Transverse colon (tissue), 4 donors: ENCODE results near the gene MME. TPM values are rescaled to one million over a fixed set of nuclear protein-coding genes. Genes with fewer than 3 reads are reported as not detected.
A peak's percentile ranks its signal among the peaks of the same experiment; 100 is the strongest.
"Not testable (repeated sequence)": the region's sequence is repeated elsewhere in the genome, so short reads cannot be mapped to it uniquely, and the experiment has no call there.

Experiments used
- DNase-seq: peaks from one replicate; pipeline ENCODE4 v3.0.0-alpha.2; 2019
- H3K27ac ChIP-seq, 4 donors: fragments of 200-600 bp; sonication (generic); 2 replicates each; pipeline ENCODE4 v1.5.1; 2016 to 2018; ENCODE audit warnings: inconsistent platforms in 4 of 4
- H3K27me3 ChIP-seq: fragments of 200-600 bp; sonication (generic); 2 replicates; pipeline ENCODE4 v1.5.1; 2017; ENCODE audit warnings: inconsistent platforms
- H3K36me3 ChIP-seq, 4 donors: fragments of 200-600 bp; sonication (generic); 2 replicates each; pipeline ENCODE4 v1.5.1; 2017 to 2019; ENCODE audit warnings: inconsistent platforms in 4 of 4
- H3K4me1 ChIP-seq, 4 donors: fragments of 200-600 bp; sonication (generic); 2 replicates each; pipeline ENCODE4 v1.5.1; 2017 to 2020; ENCODE audit warnings: inconsistent platforms in 4 of 4
- H3K4me3 ChIP-seq, 4 donors: fragments of 200-600 bp; sonication (generic); 1 replicate in 1 of 4; 2 replicates in 3 of 4; pipeline versions ENCODE4 v1.5.1 to v1.6.1; 2017 to 2019; ENCODE audit warnings: inconsistent platforms in 4 of 4
- H3K9me3 ChIP-seq, 2 donors: fragments of 200-600 bp; sonication (generic); 2 replicates each; pipeline ENCODE4 v1.5.1; 2017 to 2019; ENCODE audit warnings: inconsistent platforms in 2 of 2
- EP300 ChIP-seq: sonication (generic); formaldehyde crosslinking; IDR thresholded peaks from one replicate; pipeline ENCODE4 v1.6.1; 2017; ENCODE audit warnings: antibody characterized with exemption, low read depth
- POLR2A ChIP-seq: fragments of 450-650 bp; IDR thresholded peaks from one replicate; pipeline ENCODE4 v1.6.1; 2016; ENCODE audit warnings: antibody characterized with exemption, mild to moderate bottlenecking, moderate library complexity
- POLR2AphosphoS5 ChIP-seq, 3 donors: sonication (generic); formaldehyde crosslinking; IDR thresholded peaks; one replicate each; pipeline ENCODE4 v1.6.1; 2016; ENCODE audit warnings: antibody characterized with exemption in 3 of 3
- WGBS, 2 donors: methylation state at CpG; one replicate each; pipeline ENCODE4 v1.1.5; 2018; ENCODE audit warnings: low coverage in 1 of 2; 5-methylcytosine and 5-hydroxymethylcytosine counted together
- in situ Hi-C, 4 donors: fragments of 200-750 bp; cut with MboI; loops; one replicate each; pipeline versions ENCODE4 v1.15.0 to v1.15.1; 2017; ENCODE audit warnings: low sequenced_read_pairs in 3 of 4, low pct_ligation_motif_present in 1 of 4, low pct_unique_long_range_greater_than_20kb in 1 of 4
- intact Hi-C: fragments of 100-400 bp; cut with DNase I; formaldehyde crosslinking; loops from one replicate; pipeline ENCODE4 v1.15.1; 2023; ENCODE audit warnings: low total_unique reads
- total RNA-seq, 4 donors: library from RNA; depleted of rRNA; stranded (reverse); fragments of >200 nt; gene quantifications; one replicate each; pipeline ENCODE4 v1.1.0, GENCODE V29; 2016
- TF ChIP-seq, protein P1 (sequence below), 5 experiments: fragments of 200-600 bp in 3 of 5; fragments of 450-650 bp in 2 of 5; sonication (generic) in 3 of 5; IDR thresholded peaks; 1 replicate in 2 of 5; 2 replicates in 3 of 5; pipeline ENCODE4 v1.5.1; 2016 to 2017; ENCODE audit warnings: antibody characterized with exemption in 5 of 5, inconsistent platforms in 3 of 5, mild to moderate bottlenecking in 2 of 5, moderate library complexity in 1 of 5

Gene MME
- total RNA-seq, 4 donors from 2014 or later, result 0.82 to 1.1 (median 0.95) TPM; not detected in 1

GRCh38 chr3:155111971-155112370 is 31.9 kb downstream of the MME start:
- intact Hi-C loops, result no loop called here

GRCh38 chr3:155112661-155113389 is 32.7 kb downstream of the MME start:
- Histone ChIP-seq H3K9me3 (no peaks in the 10 kb centered on the region), H3K27me3 (no peaks in the 10 kb centered on the region), H3K27ac (no peak overlapping the region), H3K4me3 (no peak overlapping the region), H3K4me1 (no peaks in the 10 kb centered on the region), H3K36me3 (no peaks in the 10 kb centered on the region)
- 55 to 79% methylated on average over 3 to 5 of the region's 5 CpGs for WGBS, 2 donors
- in situ Hi-C loops (no loop called here), intact Hi-C loops (no loop called here)
- TF ChIP-seq, protein P1, sequence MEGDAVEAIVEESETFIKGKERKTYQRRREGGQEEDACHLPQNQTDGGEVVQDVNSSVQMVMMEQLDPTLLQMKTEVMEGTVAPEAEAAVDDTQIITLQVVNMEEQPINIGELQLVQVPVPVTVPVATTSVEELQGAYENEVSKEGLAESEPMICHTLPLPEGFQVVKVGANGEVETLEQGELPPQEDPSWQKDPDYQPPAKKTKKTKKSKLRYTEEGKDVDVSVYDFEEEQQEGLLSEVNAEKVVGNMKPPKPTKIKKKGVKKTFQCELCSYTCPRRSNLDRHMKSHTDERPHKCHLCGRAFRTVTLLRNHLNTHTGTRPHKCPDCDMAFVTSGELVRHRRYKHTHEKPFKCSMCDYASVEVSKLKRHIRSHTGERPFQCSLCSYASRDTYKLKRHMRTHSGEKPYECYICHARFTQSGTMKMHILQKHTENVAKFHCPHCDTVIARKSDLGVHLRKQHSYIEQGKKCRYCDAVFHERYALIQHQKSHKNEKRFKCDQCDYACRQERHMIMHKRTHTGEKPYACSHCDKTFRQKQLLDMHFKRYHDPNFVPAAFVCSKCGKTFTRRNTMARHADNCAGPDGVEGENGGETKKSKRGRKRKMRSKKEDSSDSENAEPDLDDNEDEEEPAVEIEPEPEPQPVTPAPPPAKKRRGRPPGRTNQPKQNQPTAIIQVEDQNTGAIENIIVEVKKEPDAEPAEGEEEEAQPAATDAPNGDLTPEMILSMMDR (IDR thresholded peaks at IDR 0.05), result no peak
- DNase-seq, result no peak

More at GRCh38 chr3:155111971-155112370, 31.9 kb downstream of the MME start:
- no peak for TF ChIP-seq EP300
- TF ChIP-seq POLR2A, result no peak
- no peak for TF ChIP-seq POLR2AphosphoS5 (IDR thresholded peaks at IDR 0.05)
- TF ChIP-seq, protein P1 (IDR thresholded peaks at IDR 0.05), result no peak
- no peaks in the 10 kb centered on the region for H3K9me3 ChIP-seq
- no peak overlapping the region for H3K27ac ChIP-seq
- DNase-seq, result no peak
- no peaks in the 10 kb centered on the region for H3K36me3 ChIP-seq
- WGBS, 2 donors, result 61 to 64% methylated on average over 4 of the region's 4 CpGs
- in situ Hi-C loops, result no loop called here
- no peaks in the 10 kb centered on the region for H3K27me3 ChIP-seq
- no peaks in the 10 kb centered on the region for H3K4me1 ChIP-seq
- H3K4me3 ChIP-seq, result no peak overlapping the region

DNA sequence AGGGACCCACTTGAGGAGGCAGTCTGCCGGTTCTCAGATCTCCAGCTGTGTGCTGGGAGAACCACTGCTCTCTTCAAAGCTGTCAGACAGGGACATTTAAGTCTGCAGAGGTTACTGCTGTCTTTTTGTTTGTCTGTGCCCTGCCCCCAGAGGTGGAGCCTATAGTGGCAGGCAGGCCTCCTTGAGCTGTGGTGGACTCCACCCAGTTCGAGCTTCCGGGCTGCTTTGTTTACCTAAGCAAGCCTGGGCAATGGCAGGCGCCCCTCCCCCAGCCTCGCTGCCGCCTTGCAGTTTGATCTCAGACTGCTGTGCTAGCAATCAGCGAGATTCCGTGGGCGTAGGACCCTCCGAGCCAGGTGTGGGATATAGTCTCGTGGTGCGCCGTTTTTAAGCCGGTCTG is 44.6 kb downstream of the MME start:
- H3K4me1 ChIP-seq, H3K9me3 ChIP-seq, intact Hi-C loops, in situ Hi-C loops, H3K27ac ChIP-seq, H3K4me3 ChIP-seq, H3K36me3 ChIP-seq, H3K27me3 ChIP-seq: not testable (repeated sequence)
- no CpG with 5 or more reads among the region's 14 CpGs for WGBS, 2 donors
- TF ChIP-seq, protein P1 (IDR thresholded peaks at IDR 0.05), result peak in 1 of 5 experiments; percentile 23
- DNase-seq, result peak; percentile 46

- in situ Hi-C loops, result no loop called here
- no peak overlapping the region for H3K27ac ChIP-seq
- 64 to 86% methylated on average over 2 of the region's 2 CpGs for WGBS, 2 donors
Observed at GRCh38 chr3:155129396-155129795, 49.3 kb downstream of the MME start.

More at GRCh38 chr3:155129396-155129795, 49.3 kb downstream of the MME start:
- Histone ChIP-seq H3K36me3 (no peaks in the 10 kb centered on the region), H3K4me3 (no peak overlapping the region), H3K9me3 (no peaks in the 10 kb centered on the region), H3K27me3 (no peaks in the 10 kb centered on the region), H3K4me1 (no peaks in the 10 kb centered on the region)
- TF ChIP-seq POLR2A (no peak), POLR2AphosphoS5 (IDR thresholded peaks at IDR 0.05) (no peak), EP300 (no peak)
- TF ChIP-seq, protein P1 (IDR thresholded peaks at IDR 0.05), result no peak
- no peak for DNase-seq
- intact Hi-C loops, result no loop called here
